ENCODE results near the gene MRPS22. TPM values are rescaled to one million over a fixed set of nuclear protein-coding genes. Genes with fewer than 3 reads are reported as not detected.

The MRPS22 gene
- total RNA-seq, 1 experiment from 2014 or later = 45.7 TPM

DNA sequence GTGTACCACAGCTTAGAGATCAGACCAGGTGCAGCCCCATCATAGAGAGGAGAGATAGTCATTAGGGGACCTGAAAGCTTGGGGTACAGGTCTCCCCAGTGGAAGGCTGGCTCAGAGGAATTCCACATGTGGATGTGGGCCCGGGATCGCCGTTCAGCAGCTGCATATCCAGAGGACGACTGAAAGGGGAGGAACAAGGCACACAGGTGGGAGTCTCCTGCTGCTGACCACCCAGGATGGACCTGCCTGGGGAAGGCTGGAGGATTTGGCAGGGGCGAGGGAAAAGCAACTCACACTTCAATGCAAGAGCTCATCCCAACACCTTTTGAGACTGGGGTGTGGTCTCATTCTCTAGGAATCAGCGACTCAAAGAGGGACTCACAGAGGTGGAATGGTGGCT is 25.0 kb upstream of the MRPS22 start:
- Mint-ChIP-seq H3K27me3 (ENCODE audit: low read depth) (peaks cover 44% of the 10 kb centered on the region), H3K36me3 (ENCODE audit: insufficient read depth in 1 of 3, low read depth in 3 of 3) (no peaks in the 10 kb centered on the region; a peak in 1 of 7 replicates), H3K9me3 (no peaks in the 10 kb centered on the region), H3K4me3 (no peak overlapping the region), H3K4me1 (peaks cover 14 to 17% of the 10 kb centered on the region in 2 experiments), H3K27ac (no peak overlapping the region)
- no peaks in the 10 kb centered on the region for H3K79me2 ChIP-seq (ENCODE audit: insufficient read depth, low read length)
- no peaks in the 10 kb centered on the region for H3K27me3 ChIP-seq (ENCODE audit: insufficient read depth, low read length)
- no peak overlapping the region for H3K18ac ChIP-seq (ENCODE audit: insufficient read length, low read depth, low read length)
- no CpG with 5 or more reads among the region's 6 CpGs for WGBS (ENCODE audit: extremely low coverage, insufficient read length, low lambda C conversion rate)
- no peak overlapping the region for H3K27ac ChIP-seq (ENCODE audit: insufficient read length, low read depth, low read length)
- H2BK12ac ChIP-seq (ENCODE audit: insufficient read length, low read depth, low read length) = no peak overlapping the region
- no peak overlapping the region for H3K56ac ChIP-seq (ENCODE audit: insufficient read length, low read depth, low read length)
- no peak overlapping the region for H4K8ac ChIP-seq (replicated peaks; ENCODE audit: insufficient read length, low read depth, low read length)
- H3K23me2 ChIP-seq (ENCODE audit: insufficient read length, low read depth, low read length, poor library complexity, severe bottlenecking) = no peaks in the 10 kb centered on the region
- H2BK20ac ChIP-seq (ENCODE audit: low read depth, low read length, poor library complexity, severe bottlenecking) = no peak overlapping the region
- no peak overlapping the region for H4K91ac ChIP-seq (ENCODE audit: insufficient read length, low read depth, low read length)
- no peak overlapping the region for H3K23ac ChIP-seq (ENCODE audit: insufficient read length, low read depth, low read length)
- H3T11ph ChIP-seq (ENCODE audit: low read length) = no peak overlapping the region
- H2BK15ac ChIP-seq (ENCODE audit: low read depth, low read length) = no peak overlapping the region
- H3K79me1 ChIP-seq (ENCODE audit: insufficient read depth, low read depth, low read length, poor library complexity, severe bottlenecking) = no peaks in the 10 kb centered on the region
- H3K4me1 ChIP-seq (ENCODE audit: insufficient read depth, low read length) = no peaks in the 10 kb centered on the region
- no peak overlapping the region for H3K4me2 ChIP-seq (ENCODE audit: insufficient read depth, insufficient read length, low read length)
- no peak overlapping the region for H2BK120ac ChIP-seq (ENCODE audit: low read depth, low read length, poor library complexity, severe bottlenecking)
- no peak overlapping the region for H4K5ac ChIP-seq (ENCODE audit: insufficient read length, low read depth, low read length)
- H3K4ac ChIP-seq (ENCODE audit: low read depth, low read length) = no peak overlapping the region
- DNase-seq = no peak
- H2BK5ac ChIP-seq (ENCODE audit: insufficient read length, low read length) = no peak overlapping the region
- H3K14ac ChIP-seq (ENCODE audit: insufficient read depth, low read length) = no peak overlapping the region
- no peak for TF ChIP-seq CTCF (conservative IDR thresholded peaks at IDR 0.05)
- no peaks in the 10 kb centered on the region for H3K9me3 ChIP-seq (ENCODE audit: control insufficient read depth, low read depth, low read length)
- no peak overlapping the region for H2AK5ac ChIP-seq (ENCODE audit: insufficient read length, low read length)
- H3K9ac ChIP-seq (ENCODE audit: extremely low read depth, insufficient read length, low read length) = no peak overlapping the region
- H4K20me1 ChIP-seq (ENCODE audit: control insufficient read depth, insufficient read depth, insufficient read length) = no peaks in the 10 kb centered on the region
- H2AFZ ChIP-seq (ENCODE audit: low read length) = no peak overlapping the region

Measured in H9 (cell line).